GM18909 (cell line): ENCODE results near the gene RDH11.

Source experiments
- ATAC-seq: cut with Tn5 transposase; IDR thresholded peaks from one replicate; pipeline ENCODE4 v1.9.1; 2021; ENCODE audit warnings: mild to moderate bottlenecking; ENCODE audit not compliant: unreplicated experiment, poor library complexity

RDH11 gene

GRCh38 chr14:67652189-67652588 lies 43.4 kb downstream of the RDH11 start:
- ATAC-seq, result no peak

DNA sequence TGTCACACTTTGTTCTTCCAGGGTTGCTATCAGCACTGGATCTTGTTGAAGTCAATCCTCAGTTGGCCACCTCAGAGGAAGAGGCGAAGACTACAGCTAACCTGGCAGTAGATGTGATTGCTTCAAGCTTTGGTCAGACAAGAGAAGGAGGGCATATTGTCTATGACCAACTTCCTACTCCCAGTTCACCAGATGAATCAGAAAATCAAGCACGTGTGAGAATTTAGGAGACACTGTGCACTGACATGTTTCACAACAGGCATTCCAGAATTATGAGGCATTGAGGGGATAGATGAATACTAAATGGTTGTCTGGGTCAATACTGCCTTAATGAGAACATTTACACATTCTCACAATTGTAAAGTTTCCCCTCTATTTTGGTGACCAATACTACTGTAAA lies 44.9 kb downstream of the RDH11 start:
- no peak for ATAC-seq

DNA sequence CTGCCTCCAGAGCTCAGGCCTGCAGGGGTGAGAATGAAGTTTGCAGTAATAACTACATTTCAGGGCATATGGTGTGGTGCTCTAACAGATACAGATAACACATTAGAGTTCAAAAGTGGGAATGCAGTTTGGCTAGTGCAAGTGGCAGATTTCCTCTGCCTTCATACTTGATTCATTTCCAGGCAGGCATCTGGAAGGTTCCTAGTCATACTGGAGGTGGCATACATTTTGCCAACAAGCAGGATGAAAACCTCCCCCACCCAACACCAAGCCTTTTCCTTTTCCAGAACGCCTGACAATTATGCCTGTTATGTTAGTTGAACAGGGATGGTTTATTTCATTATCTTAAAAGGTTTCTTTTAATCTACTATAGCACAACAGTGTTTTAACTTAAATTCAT lies 45.4 kb downstream of the RDH11 start:
- ATAC-seq, result no peak

DNA sequence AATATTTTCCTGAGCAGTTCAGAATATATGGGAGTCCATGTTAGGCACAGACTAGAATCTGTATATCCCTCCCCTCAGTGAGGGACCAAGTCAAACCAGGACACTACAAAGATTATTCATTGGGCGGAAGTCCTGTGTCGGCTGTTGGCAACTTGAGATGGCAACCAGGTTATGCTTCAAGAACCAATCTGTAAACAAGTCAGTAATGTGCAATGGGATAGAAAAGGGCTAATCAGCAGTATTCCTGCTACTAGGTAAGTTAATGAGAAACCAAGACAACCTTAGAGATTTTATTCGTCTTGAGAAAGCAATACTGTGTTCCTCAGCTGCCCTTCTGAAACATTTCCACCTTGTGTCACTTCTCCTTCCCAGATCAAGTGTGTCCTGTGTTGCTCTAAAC lies 49.4 kb downstream of the RDH11 start:
- ATAC-seq, result no peak

DNA sequence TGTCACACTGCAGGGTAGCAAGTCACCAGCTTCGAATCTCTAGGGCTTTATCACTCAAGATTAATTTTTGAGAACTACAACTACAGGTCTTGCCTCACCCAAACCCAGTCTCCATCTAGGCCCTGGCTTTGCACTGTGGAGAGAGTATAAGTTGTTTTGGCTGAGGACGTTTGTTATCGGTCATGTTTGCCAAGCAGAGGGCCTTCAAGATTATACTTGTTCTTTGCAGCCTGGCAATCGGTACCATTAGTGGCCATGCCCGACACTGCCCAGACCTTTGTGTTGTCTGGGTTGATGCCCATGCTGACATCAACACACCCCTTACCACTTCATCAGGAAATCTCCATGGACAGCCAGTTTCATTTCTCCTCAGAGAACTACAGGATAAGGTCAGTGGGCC lies 50.1 kb downstream of the RDH11 start:
- no peak for ATAC-seq

DNA sequence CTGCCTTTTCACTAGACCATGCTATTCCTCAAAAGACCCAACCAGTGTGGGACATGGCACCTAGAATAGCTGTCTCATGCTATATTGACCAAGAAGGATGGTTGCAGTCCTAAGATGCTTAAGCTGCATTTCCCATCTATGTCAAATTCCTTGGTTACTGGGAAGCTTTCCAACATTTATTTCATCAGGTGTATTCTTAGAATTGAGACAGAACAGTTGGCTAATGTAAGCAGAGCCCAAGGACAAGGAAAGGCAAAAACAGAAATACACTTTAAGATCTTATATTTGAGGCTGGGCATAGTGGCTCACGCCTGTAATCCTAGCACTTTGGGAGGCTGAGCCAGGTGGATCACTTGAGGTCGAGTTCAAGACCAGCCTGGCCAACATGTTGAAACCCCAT lies 51.1 kb downstream of the RDH11 start:
- ATAC-seq, result no peak

- ATAC-seq, result no peak
Measured at GRCh38 chr14:67643713-67644112, 51.9 kb downstream of the RDH11 start.

DNA sequence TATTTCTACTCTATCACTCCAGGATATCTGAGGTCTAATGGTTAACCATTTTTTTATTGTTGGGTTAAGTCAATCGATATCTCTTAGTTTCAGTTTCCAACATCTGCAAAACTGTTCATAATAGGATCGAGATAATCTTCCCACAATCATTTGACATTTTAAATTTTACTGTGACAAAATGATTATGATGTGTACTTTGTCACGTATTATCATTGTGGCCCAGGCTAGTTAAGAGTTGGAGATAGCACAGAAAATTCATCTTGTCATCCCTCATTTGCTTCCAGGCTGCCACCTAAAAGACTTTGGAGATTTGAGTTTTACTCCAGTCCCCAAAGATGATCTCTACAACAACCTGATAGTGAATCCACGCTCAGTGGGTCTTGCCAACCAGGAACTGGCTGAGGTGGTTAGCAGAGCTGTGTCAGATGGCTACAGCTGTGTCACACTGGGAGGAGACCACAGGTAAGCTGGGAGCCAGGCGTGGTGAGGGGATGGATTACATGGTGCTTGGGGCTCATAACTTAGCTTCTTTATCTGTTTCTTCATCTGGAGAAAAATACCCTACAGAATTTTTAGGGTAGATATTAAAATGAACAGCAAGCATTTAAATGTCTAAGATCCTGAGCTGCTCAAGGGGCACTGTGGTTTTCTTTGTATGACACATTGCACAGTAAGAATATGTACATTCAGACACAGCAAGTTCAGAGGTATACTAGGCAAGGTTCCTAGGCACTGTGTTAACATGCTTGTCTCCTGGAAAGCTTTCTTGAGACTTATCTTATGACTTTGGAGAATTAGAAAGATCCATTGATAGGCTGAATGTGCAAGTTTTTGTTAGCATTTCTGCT lies 53.4 kb downstream of the RDH11 start:
- no peak for ATAC-seq

DNA sequence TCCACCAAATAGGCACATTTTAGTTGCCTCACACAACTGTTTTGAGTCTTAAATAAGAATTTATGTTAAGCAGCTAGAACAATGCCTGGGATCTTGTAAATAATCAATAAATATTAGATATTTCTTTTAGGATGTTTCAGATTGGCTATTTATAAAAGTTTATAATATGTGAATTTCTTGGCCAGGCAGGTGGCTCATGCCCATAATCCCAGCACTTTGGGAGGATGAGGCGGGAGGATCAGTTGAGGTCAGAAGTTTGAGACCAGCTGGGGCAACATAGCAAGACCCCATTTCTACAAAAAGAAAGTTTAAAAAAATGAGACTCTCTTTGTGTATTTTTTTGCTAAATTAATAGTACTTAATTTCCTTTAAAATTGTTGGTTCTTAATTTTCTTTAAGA lies 54.1 kb downstream of the RDH11 start:
- no peak for ATAC-seq

DNA sequence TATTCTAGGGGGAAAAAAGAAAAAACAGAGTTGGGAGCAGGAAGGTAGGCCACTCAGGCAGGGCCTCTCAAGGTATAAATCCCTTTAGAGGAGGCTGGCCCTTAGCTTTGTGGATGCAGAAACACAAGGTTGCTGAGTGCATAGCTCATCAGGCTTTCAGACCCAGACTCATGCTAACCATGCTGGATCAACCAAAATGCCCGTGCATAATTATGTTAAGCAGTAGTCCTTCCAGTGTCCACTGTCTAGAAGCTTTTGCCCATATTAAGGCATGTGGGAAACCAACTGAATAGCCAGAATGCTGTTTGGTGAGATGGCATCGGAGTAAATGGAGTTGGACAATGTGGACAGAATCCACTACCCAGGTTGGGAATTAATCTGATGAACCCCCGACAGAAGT lies 56.9 kb downstream of the RDH11 start:
- ATAC-seq, result no peak

DNA sequence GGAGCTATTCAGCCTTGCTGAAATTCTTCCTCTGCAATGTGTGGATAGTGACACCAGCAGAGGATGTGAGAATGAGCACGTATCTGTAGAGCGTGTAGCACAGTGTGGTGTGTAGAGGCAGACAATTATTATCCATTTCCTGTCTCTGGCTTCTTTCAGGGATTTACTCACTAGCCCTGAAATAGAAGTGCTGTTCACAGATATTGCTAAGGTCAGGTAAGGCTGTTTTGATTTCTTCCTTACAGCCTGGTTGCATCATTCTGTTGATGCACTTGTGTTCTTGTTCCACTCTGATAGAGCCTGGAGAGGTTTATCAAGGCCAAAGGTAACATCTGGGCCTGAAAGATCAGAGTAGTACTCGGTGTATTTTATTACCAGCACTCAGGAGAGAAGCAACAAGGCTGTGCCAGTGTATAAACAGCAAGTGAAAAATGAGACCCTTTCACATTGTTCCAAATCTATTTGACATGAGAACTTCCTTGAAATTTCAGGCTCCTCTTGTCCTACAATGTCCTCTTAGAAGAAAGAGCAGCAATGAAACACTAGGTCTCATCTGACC lies 59.1 kb downstream of the RDH11 start:
- ATAC-seq, result no peak

GRCh38 chr14:67633451-67634147 lies 62.0 kb downstream of the RDH11 start:
- no peak for ATAC-seq

- no peak for ATAC-seq
Measured at GRCh38 chr14:67630938-67631337, 64.6 kb downstream of the RDH11 start.

DNA sequence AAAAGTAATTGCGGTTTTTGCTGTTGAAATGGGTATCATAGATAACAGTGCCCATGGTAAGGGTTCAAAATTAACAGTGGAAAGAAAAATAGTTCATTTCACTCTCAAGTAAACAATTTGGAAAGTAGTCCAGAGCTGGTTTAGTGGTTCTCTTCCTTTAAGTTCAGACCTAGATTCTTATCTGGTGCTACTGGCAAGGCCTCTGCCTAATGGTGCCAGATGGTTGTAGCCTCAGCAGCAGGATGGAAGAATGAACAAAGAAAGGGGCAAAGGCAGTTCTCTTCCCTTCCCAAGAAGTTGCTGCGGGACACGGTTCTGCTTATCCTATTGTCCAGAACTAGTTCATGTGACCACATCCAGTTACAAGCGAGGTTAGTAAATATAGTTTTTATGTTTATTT lies 65.4 kb downstream of the RDH11 start:
- no peak for ATAC-seq

- no peak for ATAC-seq
Measured at GRCh38 chr14:67627519-67627918, 68.0 kb downstream of the RDH11 start.
